ENCODE measurements around the gene BBS12.

DNA sequence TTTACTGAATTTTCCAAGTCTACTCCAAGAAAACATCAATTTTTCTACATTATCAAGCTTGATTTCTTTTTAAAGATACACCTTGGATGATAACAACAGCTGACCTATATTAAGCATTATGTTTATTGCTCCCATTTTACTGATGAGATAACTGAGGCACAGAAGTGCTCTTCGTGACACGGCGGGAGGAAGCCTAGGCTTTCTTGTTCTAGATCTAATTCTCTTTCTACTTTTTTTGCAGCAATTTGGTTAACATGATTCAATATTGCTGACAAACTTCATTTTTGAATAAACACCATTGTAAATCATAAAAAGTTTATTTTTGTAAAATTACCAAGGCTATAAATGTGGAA lies 33.8 kb downstream of the BBS12 start:
- no peak for TF ChIP-seq POLR2A (IDR thresholded peaks at IDR 0.05)
- TF ChIP-seq CTCF (IDR thresholded peaks at IDR 0.05): no peak
